ENCODE measurements around the gene KDM4F.

DNA sequence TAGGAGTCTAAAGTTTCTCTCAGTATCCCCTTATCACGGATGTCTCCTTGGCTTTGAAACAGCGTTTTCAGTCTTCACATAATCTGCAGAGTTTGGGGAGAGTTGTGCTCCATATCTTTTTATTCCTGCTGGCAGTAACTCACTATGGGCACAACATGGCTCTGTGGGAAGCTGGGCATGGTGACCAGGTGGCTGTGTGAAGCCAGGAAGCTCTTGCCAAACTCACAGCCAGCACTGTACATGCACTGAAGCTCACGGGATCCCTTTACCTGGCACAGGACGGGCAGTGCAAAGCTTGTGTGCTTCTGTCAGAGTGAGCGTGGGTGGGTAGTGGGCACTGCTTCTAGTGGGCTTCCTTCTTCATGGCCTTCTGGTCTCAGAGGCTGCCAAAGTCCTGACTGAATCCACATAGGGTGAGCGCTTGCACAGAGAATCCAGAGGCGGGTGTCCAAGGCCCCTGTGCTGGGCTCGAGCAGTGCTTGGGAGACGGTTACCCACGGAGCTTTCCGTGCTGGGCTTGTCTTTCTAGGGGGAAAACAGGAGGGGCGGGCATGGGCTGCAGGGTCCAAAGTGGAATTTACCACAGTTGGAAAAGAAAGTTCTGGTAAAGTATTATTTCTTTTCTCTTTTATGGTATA, 34.9 kb upstream of the KDM4F start:
- TF ChIP-seq TAF1 (IDR thresholded peaks at IDR 0.05; ENCODE audit: low read depth, low read length) (no peak), POLR2A (IDR thresholded peaks at IDR 0.05; ENCODE audit: low read depth, low read length) (no peak), SPI1 (IDR thresholded peaks at IDR 0.05; ENCODE audit: low read depth, low read length) (no peak), POLR2AphosphoS5 (IDR thresholded peaks at IDR 0.05; ENCODE audit: low read depth, low read length) (no peak)
